Measurements from ENCODE around the gene RTP3. TPM values are rescaled to one million over a fixed set of nuclear protein-coding genes. Genes with fewer than 3 reads are reported as not detected.

RTP3 gene
- total RNA-seq, 4 donors from 2014 or later, result not detected

DNA sequence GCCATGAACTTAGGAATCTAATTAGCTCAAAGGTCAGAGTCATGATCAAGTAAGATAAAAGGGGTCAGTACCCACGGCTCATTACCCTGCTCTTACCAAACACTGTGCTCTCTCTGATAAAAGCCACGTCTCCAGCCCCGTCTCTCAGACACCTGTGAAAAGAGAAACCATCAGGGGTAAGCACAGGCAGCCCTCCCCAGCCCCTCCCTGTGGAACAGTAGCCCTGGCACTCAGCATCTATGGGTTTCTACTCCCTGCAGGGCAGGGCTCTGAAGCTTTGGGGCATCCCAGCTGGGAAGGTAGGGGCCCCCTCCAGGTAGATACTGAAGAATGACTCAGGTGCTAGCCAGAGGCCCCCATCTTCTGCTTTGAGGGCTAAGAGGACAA lies 43.6 kb upstream of the RTP3 start:
- Histone ChIP-seq H3K27me3 (peaks cover 0 to 12% (median 0%) of the 10 kb centered on the region in 4 donors), H3K4me3 (no peak overlapping the region), H3K27ac (no peak overlapping the region), H3K36me3 (no peaks in the 10 kb centered on the region), H3K9me3 (no peaks in the 10 kb centered on the region), H3K4me1 (no peaks in the 10 kb centered on the region)
- 56 to 60% methylated on average over 1 to 3 of the region's 3 CpGs for WGBS, 2 donors
- no peak for TF ChIP-seq POLR2A (IDR thresholded peaks at IDR 0.05)
- TF ChIP-seq CTCF (IDR thresholded peaks at IDR 0.05), result no peak
- intact Hi-C loops (cut with DNase I), result no loop called here
- DNase-seq, result no peak

DNA sequence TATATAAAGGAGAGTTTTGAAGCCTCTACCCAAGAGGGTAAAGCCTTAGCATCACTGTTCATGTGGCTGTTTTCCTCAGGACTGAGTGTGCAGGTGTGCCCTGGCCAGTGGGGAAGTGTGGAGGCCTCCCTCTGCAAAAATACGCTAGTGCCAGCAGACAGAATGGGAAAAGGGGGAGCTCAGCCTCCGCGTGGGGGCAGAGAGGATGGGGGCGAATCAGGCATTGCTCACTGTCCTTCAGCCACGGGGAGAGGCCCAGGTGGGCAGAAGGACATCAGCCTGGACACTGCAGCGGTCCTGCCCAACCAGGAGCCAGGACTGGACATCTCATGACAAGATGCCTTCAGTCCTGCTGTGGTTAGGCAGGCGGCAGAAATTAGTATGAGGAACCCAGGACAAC lies 43.2 kb upstream of the RTP3 start:
- intact Hi-C loops (cut with DNase I), result no loop called here
- H3K36me3 ChIP-seq, result no peaks in the 10 kb centered on the region
- H3K27ac ChIP-seq, result no peak overlapping the region
- 52 to 76% methylated on average over 3 to 6 of the region's 7 CpGs for WGBS, 2 donors
- peaks cover 0 to 16% (median 0%) of the 10 kb centered on the region in 4 donors for H3K27me3 ChIP-seq
- no peak for TF ChIP-seq POLR2A (IDR thresholded peaks at IDR 0.05)
- no peak for TF ChIP-seq CTCF (IDR thresholded peaks at IDR 0.05)
- DNase-seq, result no peak
- H3K4me1 ChIP-seq, result no peaks in the 10 kb centered on the region
- no peak overlapping the region for H3K4me3 ChIP-seq
- no peaks in the 10 kb centered on the region for H3K9me3 ChIP-seq

DNA sequence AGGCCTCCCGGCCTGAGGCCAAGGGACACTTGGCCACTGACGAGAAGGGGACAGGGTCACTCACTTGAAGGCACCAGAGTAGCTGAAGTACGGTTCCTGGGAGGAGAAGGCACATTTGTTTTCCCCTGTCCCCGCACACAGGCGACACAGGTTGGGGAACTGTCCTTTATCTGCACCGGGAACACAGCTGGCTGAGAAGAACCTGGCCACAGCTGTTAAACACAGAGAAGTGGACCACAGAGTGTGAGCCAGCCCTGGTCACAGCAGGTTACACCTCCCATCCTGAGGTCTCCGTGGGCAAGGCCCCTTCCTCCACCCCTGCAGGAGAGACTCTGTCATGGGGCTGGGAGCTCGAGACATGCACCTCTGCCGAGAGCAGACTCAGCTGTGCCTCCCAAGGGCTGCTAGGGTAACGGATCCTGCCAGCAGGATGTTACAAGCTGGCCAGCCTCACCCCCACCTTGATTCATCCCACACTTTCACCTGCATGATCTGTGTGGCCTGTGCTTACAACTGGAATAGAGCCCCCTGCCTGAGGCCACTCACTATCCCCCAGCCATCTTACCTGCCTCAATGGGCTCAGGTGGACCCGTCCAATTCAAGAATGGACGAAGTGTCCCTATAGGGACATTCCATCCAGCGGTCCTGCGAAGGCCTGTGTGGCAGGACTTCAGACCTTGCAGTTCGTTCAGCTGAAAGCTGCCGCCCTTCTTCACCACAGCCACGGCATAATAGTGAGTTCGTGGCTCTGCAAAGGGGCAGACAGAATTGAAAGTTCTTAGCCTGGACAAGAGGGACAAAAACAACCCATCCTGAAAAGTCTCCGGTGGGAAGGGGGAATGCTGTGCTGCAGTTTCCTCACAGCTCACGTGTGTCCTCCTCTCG lies 42.3 kb upstream of the RTP3 start:
- H3K27ac ChIP-seq, result no peak overlapping the region
- peaks cover 0 to 9% (median 0%) of the 10 kb centered on the region in 4 donors for H3K27me3 ChIP-seq
- H3K4me3 ChIP-seq, result no peak overlapping the region
- intact Hi-C loops (cut with DNase I), result no loop called here
- no peaks in the 10 kb centered on the region for H3K4me1 ChIP-seq
- H3K36me3 ChIP-seq, result no peaks in the 10 kb centered on the region
- no peak for TF ChIP-seq CTCF (IDR thresholded peaks at IDR 0.05)
- TF ChIP-seq POLR2A (IDR thresholded peaks at IDR 0.05), result no peak
- no peak for DNase-seq
- 80 to 81% methylated on average over 9 to 16 of the region's 21 CpGs for WGBS, 2 donors
- no peaks in the 10 kb centered on the region for H3K9me3 ChIP-seq

GRCh38 chr3:46456118-46456517 lies 41.7 kb upstream of the RTP3 start:
- peaks cover 0 to 9% (median 0%) of the 10 kb centered on the region in 4 donors for H3K27me3 ChIP-seq
- no peaks in the 10 kb centered on the region for H3K36me3 ChIP-seq
- 75 to 83% methylated on average over 6 to 12 of the region's 14 CpGs for WGBS, 2 donors
- H3K4me3 ChIP-seq, result no peak overlapping the region
- intact Hi-C loops (cut with DNase I), result no loop called here
- no peak for DNase-seq
- H3K9me3 ChIP-seq, result no peaks in the 10 kb centered on the region
- no peak overlapping the region for H3K27ac ChIP-seq
- TF ChIP-seq POLR2A (IDR thresholded peaks at IDR 0.05), result no peak
- no peak for TF ChIP-seq CTCF (IDR thresholded peaks at IDR 0.05)
- no peaks in the 10 kb centered on the region for H3K4me1 ChIP-seq

- Histone ChIP-seq H3K36me3 (no peaks in the 10 kb centered on the region), H3K9me3 (no peaks in the 10 kb centered on the region), H3K4me3 (no peak overlapping the region), H3K4me1 (peaks cover 0 to 17% (median 4%) of the 10 kb centered on the region in 3 donors), H3K27me3 (peaks cover 0 to 42% (median 2%) of the 10 kb centered on the region in 4 donors), H3K27ac (no peak overlapping the region)
- 53 to 90% methylated on average over 2 to 3 of the region's 3 CpGs for WGBS, 2 donors
- no peak for TF ChIP-seq POLR2A (IDR thresholded peaks at IDR 0.05)
- TF ChIP-seq CTCF (IDR thresholded peaks at IDR 0.05), result no peak
- DNase-seq, result no peak
- intact Hi-C loops (cut with DNase I), result no loop called here
These were observed 37.7 kb upstream of the RTP3 start for GRCh38 chr3:46460051-46460450.

Measured in esophagus squamous epithelium (tissue), 5 donors.